ENCODE results near the gene LRBA.
"Not testable (repeated sequence)": the region's sequence is repeated elsewhere in the genome, so short reads cannot be mapped to it uniquely, and the experiment has no call there.

Gene LRBA

DNA sequence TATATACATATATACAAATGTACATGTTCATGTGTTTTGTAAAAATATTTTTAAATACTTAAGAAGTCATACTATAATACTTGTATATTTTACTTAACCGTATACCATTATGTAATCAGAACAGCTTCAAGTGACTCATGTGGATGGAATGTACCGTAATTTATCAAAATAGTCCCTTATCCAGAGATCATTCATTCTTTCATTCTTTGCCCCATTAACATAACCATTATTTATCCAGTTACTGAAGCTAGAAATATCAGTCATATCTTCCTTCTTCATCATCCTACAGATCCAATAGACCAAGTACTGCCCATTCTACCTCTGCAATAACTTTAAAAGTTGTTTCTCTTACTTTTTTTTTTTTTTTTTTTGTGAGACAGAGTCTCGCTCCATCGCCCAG lies 268.9 kb downstream of the LRBA start:
- H3F3A ChIP-seq (ENCODE audit: insufficient read depth, low read length): no peaks in the 10 kb centered on the region
- H3K4me3 ChIP-seq (ENCODE audit: low read depth, low read length, poor library complexity, severe bottlenecking): no peak overlapping the region
- no peaks in the 10 kb centered on the region for H3K27me3 ChIP-seq (ENCODE audit: insufficient read depth, low read length)
- H3K9me2 ChIP-seq (ENCODE audit: low read depth, low read length): no peaks in the 10 kb centered on the region
- H4K20me1 ChIP-seq (ENCODE audit: insufficient read depth, low read length): no peaks in the 10 kb centered on the region
- TF ChIP-seq EZH2 (IDR thresholded peaks at IDR 0.05; ENCODE audit: borderline replicate concordance, low read length): no peak
- TF ChIP-seq, protein P1, sequence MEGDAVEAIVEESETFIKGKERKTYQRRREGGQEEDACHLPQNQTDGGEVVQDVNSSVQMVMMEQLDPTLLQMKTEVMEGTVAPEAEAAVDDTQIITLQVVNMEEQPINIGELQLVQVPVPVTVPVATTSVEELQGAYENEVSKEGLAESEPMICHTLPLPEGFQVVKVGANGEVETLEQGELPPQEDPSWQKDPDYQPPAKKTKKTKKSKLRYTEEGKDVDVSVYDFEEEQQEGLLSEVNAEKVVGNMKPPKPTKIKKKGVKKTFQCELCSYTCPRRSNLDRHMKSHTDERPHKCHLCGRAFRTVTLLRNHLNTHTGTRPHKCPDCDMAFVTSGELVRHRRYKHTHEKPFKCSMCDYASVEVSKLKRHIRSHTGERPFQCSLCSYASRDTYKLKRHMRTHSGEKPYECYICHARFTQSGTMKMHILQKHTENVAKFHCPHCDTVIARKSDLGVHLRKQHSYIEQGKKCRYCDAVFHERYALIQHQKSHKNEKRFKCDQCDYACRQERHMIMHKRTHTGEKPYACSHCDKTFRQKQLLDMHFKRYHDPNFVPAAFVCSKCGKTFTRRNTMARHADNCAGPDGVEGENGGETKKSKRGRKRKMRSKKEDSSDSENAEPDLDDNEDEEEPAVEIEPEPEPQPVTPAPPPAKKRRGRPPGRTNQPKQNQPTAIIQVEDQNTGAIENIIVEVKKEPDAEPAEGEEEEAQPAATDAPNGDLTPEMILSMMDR (IDR thresholded peaks at IDR 0.05; ENCODE audit: low read length): no peak
- H2AFZ ChIP-seq (ENCODE audit: low read length): no peak overlapping the region
- no peak overlapping the region for H3K4me2 ChIP-seq (ENCODE audit: low read length)
- no peaks in the 10 kb centered on the region for H3K9me3 ChIP-seq (ENCODE audit: low read length)
- H3K4me1 ChIP-seq (ENCODE audit: insufficient read depth, low read length, severe bottlenecking): no peaks in the 10 kb centered on the region
- H3K9ac ChIP-seq (ENCODE audit: low read length): no peak overlapping the region
- no peaks in the 10 kb centered on the region for H3K36me3 ChIP-seq (ENCODE audit: insufficient read depth, low read length)
- H3K79me2 ChIP-seq (ENCODE audit: insufficient read depth, low read length): no peaks in the 10 kb centered on the region
- H3K27ac ChIP-seq (ENCODE audit: low read depth, low read length, poor library complexity, severe bottlenecking): no peak overlapping the region

DNA sequence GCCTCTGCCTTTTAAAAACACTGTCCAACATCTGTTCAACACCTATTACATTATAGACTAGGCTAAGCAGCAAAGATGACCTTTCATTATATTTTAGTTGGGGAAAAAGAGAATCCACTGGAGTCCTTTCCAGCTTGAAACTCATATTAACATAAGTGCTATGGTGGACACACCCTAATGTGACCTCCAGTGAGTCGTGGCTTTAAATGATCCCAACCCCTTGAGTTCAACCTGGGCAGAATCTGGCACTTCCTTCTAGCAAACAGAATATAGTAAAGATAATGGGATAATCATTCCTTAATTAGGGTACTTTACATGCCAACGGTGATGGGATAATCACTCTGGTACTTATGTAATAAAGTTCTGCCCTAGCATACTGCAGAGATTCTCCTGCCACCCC lies 270.5 kb downstream of the LRBA start:
- Histone ChIP-seq H3F3A (ENCODE audit: insufficient read depth, low read length) (no peaks in the 10 kb centered on the region), H3K9me2 (ENCODE audit: low read depth, low read length) (no peaks in the 10 kb centered on the region), H3K79me2 (ENCODE audit: insufficient read depth, low read length) (no peaks in the 10 kb centered on the region), H3K4me2 (ENCODE audit: low read length) (no peak overlapping the region), H3K36me3 (ENCODE audit: insufficient read depth, low read length) (no peaks in the 10 kb centered on the region), H2AFZ (ENCODE audit: low read length) (no peak overlapping the region), H3K9ac (ENCODE audit: low read length) (no peak overlapping the region), H3K4me3 (ENCODE audit: low read depth, low read length, poor library complexity, severe bottlenecking) (no peak overlapping the region), H3K27me3 (ENCODE audit: insufficient read depth, low read length) (no peaks in the 10 kb centered on the region), H3K9me3 (ENCODE audit: low read length) (no peaks in the 10 kb centered on the region), H3K27ac (ENCODE audit: low read depth, low read length, poor library complexity, severe bottlenecking) (no peak overlapping the region), H3K4me1 (ENCODE audit: insufficient read depth, low read length, severe bottlenecking) (no peaks in the 10 kb centered on the region), H4K20me1 (ENCODE audit: insufficient read depth, low read length) (no peaks in the 10 kb centered on the region)
- TF ChIP-seq, protein P1 (IDR thresholded peaks at IDR 0.05; ENCODE audit: low read length): no peak
- TF ChIP-seq EZH2 (IDR thresholded peaks at IDR 0.05; ENCODE audit: borderline replicate concordance, low read length): no peak

DNA sequence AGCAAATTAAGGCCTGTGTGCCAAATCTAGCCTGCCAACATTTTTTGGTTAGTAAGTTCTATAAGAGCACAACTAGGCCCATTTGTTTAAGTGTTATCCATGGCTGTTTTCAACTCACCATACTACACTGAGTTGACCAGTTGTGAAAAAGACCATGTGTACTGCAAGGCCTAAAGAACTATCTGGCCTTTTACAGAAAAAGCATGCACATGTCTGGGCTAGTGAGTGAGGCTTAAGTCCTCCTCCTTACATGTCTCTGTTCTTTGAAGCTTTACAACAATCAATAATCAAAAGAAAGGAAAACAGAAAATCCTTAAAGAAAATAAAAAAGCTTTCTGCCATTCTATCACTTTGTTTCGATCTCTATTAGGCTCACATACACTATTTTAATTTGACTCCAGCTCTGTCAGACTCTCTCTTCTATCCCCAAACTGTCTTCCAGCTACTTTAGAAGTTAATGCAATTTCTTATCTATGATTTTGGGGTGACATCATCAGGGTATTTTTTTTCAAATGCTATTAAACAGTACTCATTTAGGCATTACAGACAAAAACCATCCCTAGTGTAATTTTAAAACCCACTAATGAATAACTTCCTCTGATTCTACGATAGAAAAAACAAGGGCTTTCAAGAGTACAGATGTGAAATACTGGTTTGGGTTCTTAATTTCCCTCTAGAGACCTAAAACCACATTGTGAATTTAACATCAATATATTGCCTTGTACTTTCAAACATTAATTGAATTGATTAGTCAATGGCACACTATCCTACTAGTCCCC lies 271.3 kb downstream of the LRBA start:
- Histone ChIP-seq H3K4me2 (ENCODE audit: low read length) (no peak overlapping the region), H3K27me3 (ENCODE audit: insufficient read depth, low read length) (no peaks in the 10 kb centered on the region), H3K79me2 (ENCODE audit: insufficient read depth, low read length) (no peaks in the 10 kb centered on the region), H3K9me3 (ENCODE audit: low read length) (no peaks in the 10 kb centered on the region), H4K20me1 (ENCODE audit: insufficient read depth, low read length) (no peaks in the 10 kb centered on the region), H3K27ac (ENCODE audit: low read depth, low read length, poor library complexity, severe bottlenecking) (no peak overlapping the region), H3K9me2 (ENCODE audit: low read depth, low read length) (no peaks in the 10 kb centered on the region), H3F3A (ENCODE audit: insufficient read depth, low read length) (no peaks in the 10 kb centered on the region), H3K4me3 (ENCODE audit: low read depth, low read length, poor library complexity, severe bottlenecking) (no peak overlapping the region), H3K36me3 (ENCODE audit: insufficient read depth, low read length) (no peaks in the 10 kb centered on the region), H3K9ac (ENCODE audit: low read length) (no peak overlapping the region), H2AFZ (ENCODE audit: low read length) (no peak overlapping the region), H3K4me1 (ENCODE audit: insufficient read depth, low read length, severe bottlenecking) (no peaks in the 10 kb centered on the region)
- TF ChIP-seq EZH2 (IDR thresholded peaks at IDR 0.05; ENCODE audit: borderline replicate concordance, low read length): no peak
- TF ChIP-seq, protein P1 (IDR thresholded peaks at IDR 0.05; ENCODE audit: low read length): no peak

DNA sequence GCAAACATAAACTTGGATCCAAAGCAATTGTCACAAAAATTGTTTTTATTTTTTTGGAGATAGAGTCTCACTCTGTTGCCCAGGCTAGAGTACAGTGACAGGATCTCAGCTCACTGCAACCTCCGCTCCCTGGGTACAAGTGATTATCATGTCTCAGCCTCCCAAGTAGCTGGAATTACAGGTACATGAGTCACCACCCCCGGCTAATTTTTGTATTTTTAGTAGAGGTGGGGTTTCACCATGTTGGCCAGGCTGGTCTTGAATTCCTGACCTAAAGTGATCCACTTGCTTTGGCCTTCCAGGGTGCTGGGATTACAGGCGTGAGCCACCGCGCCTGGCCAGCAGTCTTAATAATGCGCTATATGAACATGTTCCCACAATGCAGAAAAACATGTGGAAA lies 272.2 kb downstream of the LRBA start:
- not testable (repeated sequence) for H3K27ac ChIP-seq (ENCODE audit: low read depth, low read length, poor library complexity, severe bottlenecking); H3K4me2 ChIP-seq (ENCODE audit: low read length); H3K9ac ChIP-seq (ENCODE audit: low read length)

More for the DNA sequence above, 272.2 kb downstream of the LRBA start:
- H3K4me1 ChIP-seq (ENCODE audit: insufficient read depth, low read length, severe bottlenecking); H3K9me3 ChIP-seq (ENCODE audit: low read length); H3F3A ChIP-seq (ENCODE audit: insufficient read depth, low read length); H3K9me2 ChIP-seq (ENCODE audit: low read depth, low read length); H4K20me1 ChIP-seq (ENCODE audit: insufficient read depth, low read length); H3K27me3 ChIP-seq (ENCODE audit: insufficient read depth, low read length); H3K79me2 ChIP-seq (ENCODE audit: insufficient read depth, low read length); H2AFZ ChIP-seq (ENCODE audit: low read length); H3K4me3 ChIP-seq (ENCODE audit: low read depth, low read length, poor library complexity, severe bottlenecking); H3K36me3 ChIP-seq (ENCODE audit: insufficient read depth, low read length): not testable (repeated sequence)

All from OCI-LY1 (cell line).